SU-DHL-6 (cell line): ENCODE data around the gene RAD51C.

Experiments
- H2AFZ ChIP-seq: fragments of 200-600 bp; sonication (generic); 2 replicates; pipeline ENCODE4 v1.6.1; 2014; ENCODE audit warnings: low read depth, mild to moderate bottlenecking, moderate library complexity, mixed read lengths, antibody characterized with exemption, low read length; ENCODE audit not compliant: severe bottlenecking
- H3F3A ChIP-seq: fragments of 200-600 bp; shearing (Covaris generic); 2 replicates; pipeline ENCODE4 v1.6.0; 2016; ENCODE audit warnings: antibody characterized with exemption, mild to moderate bottlenecking; ENCODE audit not compliant: insufficient read depth
- H3K27ac ChIP-seq: fragments of 200-600 bp; sonication (generic); 2 replicates; pipeline ENCODE4 v1.5.1; 2016; ENCODE audit warnings: low read depth, mild to moderate bottlenecking, low read length, moderate library complexity, mixed read lengths
- H3K27me3 ChIP-seq: fragments of 200-600 bp; sonication (generic), shearing (Covaris generic); 2 replicates; pipeline ENCODE4 v1.6.0; 2014; ENCODE audit warnings: mild to moderate bottlenecking, low read length
- H3K36me3 ChIP-seq: fragments of 200-600 bp; sonication (generic); 2 replicates; pipeline ENCODE4 v1.6.1; 2014; ENCODE audit warnings: mild to moderate bottlenecking, low read length, mixed read lengths
- H3K4me2 ChIP-seq: fragments of 300-600, 200-600 bp; shearing (Covaris generic), sonication (generic); 2 replicates; pipeline ENCODE4 v1.6.0; 2014; ENCODE audit warnings: low read length, low read depth, mild to moderate bottlenecking; ENCODE audit not compliant: poor library complexity, severe bottlenecking
- H3K4me3 ChIP-seq: fragments of 200-600 bp; sonication (generic); 2 replicates; pipeline ENCODE4 v1.5.1; 2014; ENCODE audit warnings: antibody characterized with exemption, low read length, mild to moderate bottlenecking, mixed read lengths; ENCODE audit not compliant: insufficient read depth, poor library complexity, severe bottlenecking
- H3K79me2 ChIP-seq: fragments of 200-600 bp; sonication (generic); 2 replicates; pipeline ENCODE4 v1.6.1; 2014; ENCODE audit warnings: mild to moderate bottlenecking, low read length, moderate library complexity; ENCODE audit not compliant: insufficient read depth
- H3K9ac ChIP-seq: fragments of 200-600 bp; sonication (generic); 2 replicates; pipeline ENCODE4 v1.7.0; 2014; ENCODE audit warnings: mild to moderate bottlenecking, low read length
- H3K9me2 ChIP-seq: fragments of 200-600 bp; sonication (generic); replicated peaks from 2 replicates; pipeline ENCODE4 v1.6.1; 2014; ENCODE audit warnings: low read length; ENCODE audit not compliant: insufficient read depth
- H3K9me3 ChIP-seq: fragments of 200-600 bp; sonication (generic); 2 replicates; pipeline ENCODE4 v1.6.1; 2014; ENCODE audit warnings: low read length, mixed read lengths; ENCODE audit not compliant: insufficient read depth
- H4K20me1 ChIP-seq: fragments of 200-600 bp; sonication (generic); 2 replicates; pipeline ENCODE4 v1.6.1; 2014; ENCODE audit warnings: low read depth, mild to moderate bottlenecking, antibody characterized with exemption, low read length, moderate library complexity, mixed read lengths
- EZH2phosphoT487 ChIP-seq: fragments of 200-600 bp; sonication (generic), shearing (Covaris generic); conservative IDR thresholded peaks from 2 replicates; pipeline ENCODE4 v1.6.1; 2018; ENCODE audit warnings: mild to moderate bottlenecking, antibody characterized with exemption, low read length, moderate library complexity, mixed read lengths
- TF ChIP-seq, protein P1 (sequence below): fragments of 200-600 bp; sonication (generic); IDR thresholded peaks from one replicate; pipeline ENCODE4 v1.5.1; 2017; ENCODE audit warnings: antibody characterized with exemption, mild to moderate bottlenecking, low read length, moderate library complexity; ENCODE audit not compliant: insufficient read depth, poor library complexity, severe bottlenecking

Gene RAD51C

DNA sequence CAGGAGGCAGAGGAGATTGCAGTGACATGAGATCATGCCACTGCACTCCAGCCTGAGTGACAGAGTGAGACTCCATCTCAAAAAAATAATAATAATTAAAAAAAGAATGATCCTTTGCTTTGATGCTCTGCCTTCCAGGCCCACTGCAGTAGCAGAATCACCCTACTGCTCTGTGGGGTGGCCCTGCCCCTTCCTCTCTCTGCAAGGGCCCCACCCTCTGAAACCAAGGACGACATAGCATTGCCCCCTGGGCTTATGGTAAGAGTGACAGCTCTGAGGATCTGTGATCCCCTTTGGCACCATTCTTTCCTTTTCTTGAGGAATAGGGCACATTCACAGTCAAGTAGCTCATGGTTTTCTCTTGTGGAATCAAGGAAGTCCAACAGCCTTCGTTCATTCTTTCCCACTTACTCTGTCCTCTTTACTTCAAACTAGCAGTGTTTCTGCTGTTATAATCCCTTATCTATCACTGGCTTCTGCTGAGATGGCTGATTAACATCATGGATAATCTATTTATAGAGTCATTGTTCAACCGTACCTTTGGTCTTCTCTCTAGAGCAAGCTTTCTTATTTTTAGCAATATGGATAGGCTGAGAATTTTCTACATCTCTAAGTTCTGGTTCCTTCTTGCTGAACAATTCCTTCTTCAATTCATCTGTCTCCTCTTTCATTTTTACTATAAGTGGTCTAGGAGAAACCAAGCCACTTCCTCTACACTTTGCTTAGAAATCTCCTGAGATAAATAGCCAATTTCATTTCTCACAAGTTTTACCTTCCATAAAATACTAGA lies 14.1 kb downstream of the RAD51C start:
- Histone ChIP-seq H3K4me3 (no peak overlapping the region), H3K9me2 (no peaks in the 10 kb centered on the region), H3K9me3 (no peaks in the 10 kb centered on the region), H3K36me3 (peaks cover 6% of the 10 kb centered on the region; the same call in 1 of the 2 replicates), H3K27me3 (no peaks in the 10 kb centered on the region), H2AFZ (no peak overlapping the region), H3K27ac (no peak overlapping the region), H3K4me2 (no peak overlapping the region), H4K20me1 (no peaks in the 10 kb centered on the region), H3F3A (0 out of 2 replicates have a peak, but pooled peaks cover 5% of the 10 kb centered on the region), H3K9ac (no peak overlapping the region), H3K79me2 (no peaks in the 10 kb centered on the region)
- TF ChIP-seq, protein P1, sequence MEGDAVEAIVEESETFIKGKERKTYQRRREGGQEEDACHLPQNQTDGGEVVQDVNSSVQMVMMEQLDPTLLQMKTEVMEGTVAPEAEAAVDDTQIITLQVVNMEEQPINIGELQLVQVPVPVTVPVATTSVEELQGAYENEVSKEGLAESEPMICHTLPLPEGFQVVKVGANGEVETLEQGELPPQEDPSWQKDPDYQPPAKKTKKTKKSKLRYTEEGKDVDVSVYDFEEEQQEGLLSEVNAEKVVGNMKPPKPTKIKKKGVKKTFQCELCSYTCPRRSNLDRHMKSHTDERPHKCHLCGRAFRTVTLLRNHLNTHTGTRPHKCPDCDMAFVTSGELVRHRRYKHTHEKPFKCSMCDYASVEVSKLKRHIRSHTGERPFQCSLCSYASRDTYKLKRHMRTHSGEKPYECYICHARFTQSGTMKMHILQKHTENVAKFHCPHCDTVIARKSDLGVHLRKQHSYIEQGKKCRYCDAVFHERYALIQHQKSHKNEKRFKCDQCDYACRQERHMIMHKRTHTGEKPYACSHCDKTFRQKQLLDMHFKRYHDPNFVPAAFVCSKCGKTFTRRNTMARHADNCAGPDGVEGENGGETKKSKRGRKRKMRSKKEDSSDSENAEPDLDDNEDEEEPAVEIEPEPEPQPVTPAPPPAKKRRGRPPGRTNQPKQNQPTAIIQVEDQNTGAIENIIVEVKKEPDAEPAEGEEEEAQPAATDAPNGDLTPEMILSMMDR = no peak
- TF ChIP-seq EZH2phosphoT487 = no peak

DNA sequence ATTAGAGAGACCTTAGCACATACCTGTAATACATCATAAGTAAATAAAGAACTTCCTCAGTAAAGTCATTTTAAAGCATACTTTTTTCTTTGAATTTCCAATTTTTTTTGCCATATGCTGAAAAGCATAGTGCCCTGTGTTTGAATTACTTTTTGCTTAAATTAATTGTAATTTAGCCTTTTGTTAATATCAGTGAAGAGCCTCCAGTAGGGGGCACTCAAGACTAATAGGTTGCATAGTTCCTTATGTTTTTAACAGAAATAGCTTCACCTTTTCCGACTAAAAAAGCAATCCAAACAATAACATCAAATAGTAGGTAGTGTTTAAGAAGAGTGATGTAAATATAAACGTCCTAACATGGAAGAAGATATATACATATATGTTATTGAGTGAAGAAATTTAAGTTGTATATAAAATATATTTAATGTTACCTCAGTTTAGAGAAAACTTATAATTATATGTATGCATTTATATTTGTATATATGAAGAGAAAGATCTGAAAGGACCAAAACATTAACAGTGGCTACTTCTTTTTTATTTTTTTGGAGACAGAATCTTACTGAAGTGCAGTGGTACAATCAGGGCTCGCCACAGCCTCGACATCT lies 18.6 kb downstream of the RAD51C start:
- Histone ChIP-seq H3F3A (0 out of 2 replicates have a peak, but pooled peaks cover 5% of the 10 kb centered on the region), H3K36me3 (peaks cover 12% of the 10 kb centered on the region; the same call in 1 of the 2 replicates), H3K27ac (no peak overlapping the region), H3K9me3 (no peaks in the 10 kb centered on the region), H3K4me3 (no peak overlapping the region), H2AFZ (no peak overlapping the region), H4K20me1 (no peaks in the 10 kb centered on the region), H3K27me3 (no peaks in the 10 kb centered on the region), H3K9me2 (no peaks in the 10 kb centered on the region), H3K79me2 (no peaks in the 10 kb centered on the region), H3K9ac (no peak overlapping the region), H3K4me2 (no peak overlapping the region)
- no peak for TF ChIP-seq EZH2phosphoT487
- TF ChIP-seq, protein P1 = peak; percentile 85

DNA sequence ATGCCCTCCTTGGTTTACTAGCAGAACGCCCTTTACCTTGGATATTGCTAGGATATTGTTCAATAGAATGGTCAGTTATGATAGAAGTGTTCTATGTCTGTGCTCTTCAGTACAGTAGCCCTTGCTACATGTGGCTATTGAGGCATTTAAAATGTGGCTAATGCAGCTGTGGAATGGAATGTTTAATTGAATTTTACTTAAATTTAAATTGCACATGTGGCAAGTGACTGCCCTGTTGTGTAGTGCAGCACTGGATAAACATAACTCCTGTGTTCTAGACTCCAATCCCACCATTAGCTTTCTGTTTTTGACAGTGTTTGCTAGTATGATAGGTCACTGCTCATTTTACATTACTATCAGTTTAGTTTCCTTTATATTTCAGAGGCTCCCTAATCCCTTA lies 29.9 kb downstream of the RAD51C start:
- TF ChIP-seq EZH2phosphoT487 = no peak
- TF ChIP-seq, protein P1 = no peak
- H3K79me2 ChIP-seq = no peaks in the 10 kb centered on the region
- no peak overlapping the region for H3K27ac ChIP-seq
- H2AFZ ChIP-seq = no peak overlapping the region
- 0 out of 2 replicates have a peak, but pooled peaks cover 2% of the 10 kb centered on the region for H3K36me3 ChIP-seq
- H3F3A ChIP-seq = no peaks in the 10 kb centered on the region; the same call in 1 of the 2 replicates
- H3K9ac ChIP-seq = no peak overlapping the region
- no peaks in the 10 kb centered on the region for H4K20me1 ChIP-seq
- no peaks in the 10 kb centered on the region for H3K27me3 ChIP-seq
- no peak overlapping the region for H3K4me3 ChIP-seq
- H3K4me2 ChIP-seq = no peak overlapping the region
- H3K9me3 ChIP-seq = no peaks in the 10 kb centered on the region
- no peaks in the 10 kb centered on the region for H3K9me2 ChIP-seq
